HG02588 (cell line): ENCODE results near the gene GRIA1.
"Not testable (repeated sequence)": the region's sequence is repeated elsewhere in the genome, so short reads cannot be mapped to it uniquely, and the experiment has no call there.

ENCODE experiments used
- ATAC-seq: cut with Tn5 transposase; IDR thresholded peaks from one replicate; pipeline ENCODE4 v1.9.1; 2021; ENCODE audit warnings: mild to moderate bottlenecking, moderate library complexity; ENCODE audit not compliant: unreplicated experiment

GRIA1 gene

DNA sequence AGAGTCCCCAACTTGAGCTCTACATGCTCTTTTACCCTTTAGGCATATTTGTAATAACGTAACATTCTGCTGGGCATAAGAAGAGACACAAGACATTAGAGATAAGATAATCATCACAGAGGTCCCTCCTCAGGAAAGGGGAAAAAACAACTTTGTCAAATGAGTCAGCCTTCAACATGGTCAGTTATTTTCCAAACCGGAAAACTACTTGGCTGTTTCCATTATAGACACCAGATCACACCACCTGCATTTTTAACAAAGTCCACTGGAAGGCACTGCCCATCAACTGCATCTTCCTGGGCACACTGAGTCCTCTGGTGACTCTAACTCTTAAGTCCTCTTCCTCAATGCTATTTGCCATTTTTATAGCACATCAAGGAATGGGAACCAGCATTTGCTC is 326.4 kb downstream of the GRIA1 start:
- no peak for ATAC-seq

GRCh38 chr5:153818626-153819025 is 328.2 kb downstream of the GRIA1 start:
- no peak for ATAC-seq

DNA sequence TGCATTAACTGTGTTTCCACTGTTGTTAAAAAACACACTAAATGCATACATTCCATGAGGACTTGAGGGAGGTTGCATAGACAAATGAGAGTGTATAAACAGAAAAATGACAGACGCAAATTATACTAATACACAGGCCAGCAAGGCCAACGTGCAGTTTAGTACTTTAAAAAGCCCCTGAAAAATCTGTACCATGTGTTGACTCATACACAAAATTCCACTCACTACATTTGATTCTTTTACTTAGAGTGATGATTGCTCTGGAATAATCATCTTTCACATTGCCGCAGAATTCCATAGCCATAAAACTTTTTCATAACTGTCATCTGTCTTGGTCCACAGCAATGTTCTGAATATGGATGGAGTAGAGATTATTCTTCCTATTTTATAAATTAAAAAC is 332.6 kb downstream of the GRIA1 start:
- ATAC-seq = no peak

DNA sequence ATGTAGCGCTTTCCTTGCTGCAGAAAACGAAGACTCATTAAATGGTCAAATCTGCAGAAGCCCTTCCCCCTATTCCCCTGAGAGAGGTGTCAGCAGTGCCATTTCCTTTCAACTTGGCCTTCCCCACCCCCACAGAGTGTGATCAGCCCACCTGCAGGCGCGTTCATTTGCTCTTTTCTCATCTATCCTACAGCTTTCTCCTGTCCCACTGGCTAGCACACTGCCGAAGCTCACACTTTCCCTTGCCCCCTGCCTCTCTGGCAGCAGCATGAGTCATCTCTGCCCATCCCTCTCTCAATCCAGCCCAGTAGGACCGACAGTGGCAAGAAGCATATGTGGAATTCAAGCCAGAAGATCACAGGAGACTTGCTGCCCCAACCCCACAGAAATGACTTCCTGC is 334.4 kb downstream of the GRIA1 start:
- no peak for ATAC-seq

- ATAC-seq = no peak
Observed at GRCh38 chr5:153827397-153827796, 336.9 kb downstream of the GRIA1 start.

DNA sequence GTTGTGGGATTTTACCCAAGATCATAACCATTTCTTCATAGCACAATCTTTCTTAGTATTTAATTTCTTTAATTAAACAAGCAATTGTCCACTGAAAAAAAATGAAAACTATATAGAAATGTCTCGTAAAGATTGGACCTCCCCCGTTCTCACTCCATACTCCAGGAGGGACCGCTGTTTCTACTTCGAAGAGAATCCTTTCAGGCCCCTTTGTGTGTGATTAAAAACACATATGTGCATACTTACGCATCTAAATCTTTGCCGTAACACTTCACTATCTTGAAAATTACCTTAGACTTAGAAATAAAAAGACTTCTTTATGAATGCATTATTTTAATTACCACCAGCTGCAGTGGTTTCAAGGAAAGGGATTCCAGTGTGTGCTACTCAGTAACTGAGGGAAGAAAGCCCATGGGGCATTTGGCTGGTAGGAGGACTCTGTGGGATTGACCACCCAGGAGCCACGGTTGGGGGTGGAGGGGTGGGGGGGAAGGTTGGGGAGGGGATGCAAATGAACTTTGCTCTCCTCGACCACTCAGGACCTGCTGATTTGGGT is 339.1 kb downstream of the GRIA1 start:
- ATAC-seq = no peak

- peak; percentile 83 for ATAC-seq
Observed at GRCh38 chr5:153831973-153832372, 341.5 kb downstream of the GRIA1 start.

- no peak for ATAC-seq
Observed at GRCh38 chr5:153835891-153836515, 345.5 kb downstream of the GRIA1 start.

- ATAC-seq = not testable (repeated sequence)
Observed at GRCh38 chr5:153849303-153850113, 359.0 kb downstream of the GRIA1 start.

DNA sequence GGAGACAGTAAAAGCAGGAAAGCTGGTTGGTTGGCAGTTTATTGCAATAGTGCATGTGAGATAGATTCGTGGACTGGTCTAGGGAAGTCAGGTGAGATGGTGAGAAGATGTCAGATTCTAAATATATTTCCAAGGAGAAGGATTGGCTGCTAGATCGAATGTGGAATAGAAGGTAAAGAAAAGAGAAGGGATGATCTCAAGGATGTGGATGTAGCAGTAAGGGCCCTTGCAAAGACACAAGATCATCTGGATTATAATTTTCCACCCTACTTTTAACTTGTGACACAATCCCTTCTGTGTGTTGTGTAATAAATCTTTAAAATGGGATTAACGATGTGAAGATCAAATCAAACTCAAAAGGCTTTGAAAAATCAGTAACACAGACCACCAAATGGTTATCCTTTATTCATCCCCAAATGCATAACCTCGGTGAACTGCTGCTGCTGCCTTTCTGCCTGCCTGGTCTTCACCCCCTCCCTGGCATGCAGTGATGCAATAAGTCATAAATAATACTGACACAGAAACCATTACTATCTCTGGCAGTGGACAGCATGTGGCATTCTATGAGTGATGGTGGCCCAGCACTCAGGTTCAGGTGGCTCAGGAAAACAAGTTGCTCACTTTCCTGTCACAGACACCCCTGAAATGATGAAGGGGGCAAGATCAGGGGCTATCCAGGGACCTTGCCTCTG is 369.9 kb downstream of the GRIA1 start:
- ATAC-seq = no peak

GRCh38 chr5:153862906-153863305 is 372.4 kb downstream of the GRIA1 start:
- ATAC-seq = not testable (repeated sequence)
